GM23338 (cell line): ENCODE data around the gene LRRFIP2.

Experiments used
- CREB1 ChIP-seq: fragments of 250-450 bp; sonication (Bioruptor Pico); IDR thresholded peaks from 2 replicates; pipeline ENCODE4 v1.5.0; 2020; ENCODE audit warnings: low read depth, mild to moderate bottlenecking, moderate library complexity
- EZH2 ChIP-seq: fragments of 200-600 bp; sonication (generic); IDR thresholded peaks from one replicate; pipeline ENCODE4 v1.8.0; 2017; ENCODE audit warnings: antibody characterized with exemption, mild to moderate bottlenecking, low read depth; ENCODE audit not compliant: unreplicated experiment
- NANOG ChIP-seq: IDR thresholded peaks from 2 replicates; pipeline ENCODE4 v1.6.1; 2016; ENCODE audit warnings: antibody characterized with exemption, borderline replicate concordance
- TF ChIP-seq, protein P1 (sequence below), 2 experiments: fragments of 200-600 bp in 1 of 2; sonication (generic) in 1 of 2; conservative IDR thresholded peaks; 2 replicates each; pipeline versions ENCODE4 v1.5.1 to v1.6.1; 2016 to 2017; ENCODE audit warnings: antibody characterized with exemption in 2 of 2, low read depth in 2 of 2, mild to moderate bottlenecking in 2 of 2, moderate library complexity in 1 of 2

DNA sequence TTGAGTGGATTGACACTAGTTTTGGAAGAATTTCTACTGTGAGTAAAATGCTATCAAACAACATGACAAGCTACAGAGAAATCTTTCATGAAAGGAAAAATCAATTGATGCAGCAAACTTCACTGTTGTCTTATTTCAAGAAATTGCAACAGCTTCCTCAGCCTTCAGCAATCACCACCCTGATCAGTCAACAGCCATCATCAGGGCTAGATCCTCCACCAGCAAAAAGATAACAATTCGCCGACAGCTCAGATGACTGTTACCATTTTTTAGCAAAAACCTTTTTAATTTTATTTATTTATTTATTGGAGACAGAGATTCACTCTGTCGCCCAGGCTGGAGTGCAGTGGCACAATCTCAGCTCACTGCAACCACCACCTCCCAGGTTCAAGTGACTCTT lies 137.0 kb downstream of the LRRFIP2 start:
- no peak for TF ChIP-seq CREB1 (CRISPR knock-in tag)
- no peak for TF ChIP-seq NANOG
- TF ChIP-seq EZH2 = no peak
- TF ChIP-seq, protein P1, sequence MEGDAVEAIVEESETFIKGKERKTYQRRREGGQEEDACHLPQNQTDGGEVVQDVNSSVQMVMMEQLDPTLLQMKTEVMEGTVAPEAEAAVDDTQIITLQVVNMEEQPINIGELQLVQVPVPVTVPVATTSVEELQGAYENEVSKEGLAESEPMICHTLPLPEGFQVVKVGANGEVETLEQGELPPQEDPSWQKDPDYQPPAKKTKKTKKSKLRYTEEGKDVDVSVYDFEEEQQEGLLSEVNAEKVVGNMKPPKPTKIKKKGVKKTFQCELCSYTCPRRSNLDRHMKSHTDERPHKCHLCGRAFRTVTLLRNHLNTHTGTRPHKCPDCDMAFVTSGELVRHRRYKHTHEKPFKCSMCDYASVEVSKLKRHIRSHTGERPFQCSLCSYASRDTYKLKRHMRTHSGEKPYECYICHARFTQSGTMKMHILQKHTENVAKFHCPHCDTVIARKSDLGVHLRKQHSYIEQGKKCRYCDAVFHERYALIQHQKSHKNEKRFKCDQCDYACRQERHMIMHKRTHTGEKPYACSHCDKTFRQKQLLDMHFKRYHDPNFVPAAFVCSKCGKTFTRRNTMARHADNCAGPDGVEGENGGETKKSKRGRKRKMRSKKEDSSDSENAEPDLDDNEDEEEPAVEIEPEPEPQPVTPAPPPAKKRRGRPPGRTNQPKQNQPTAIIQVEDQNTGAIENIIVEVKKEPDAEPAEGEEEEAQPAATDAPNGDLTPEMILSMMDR (conservative IDR thresholded peaks at IDR 0.05; ENCODE audit: low read depth in 2 of 2) = no peak
